Ovary (tissue), 9 donors: Measurements from ENCODE around the gene KREMEN1. TPM values are rescaled to one million over a fixed set of nuclear protein-coding genes. Genes with fewer than 3 reads are reported as not detected.

Source experiments
- DNase-seq, 5 donors: peaks; one replicate each; pipeline ENCODE4 v3.0.0-alpha.2; 2019 to 2020
- H3K27ac ChIP-seq, 2 donors: fragments of 200-600 bp; one replicate each; pipeline versions ENCODE4 v1.5.1 to v1.8.0; 2019 to 2022
- H3K27me3 ChIP-seq: fragments of 200-600 bp; one replicate; pipeline ENCODE4 v1.8.0; 2022
- H3K36me3 ChIP-seq: fragments of 200-600 bp; sonication (generic); one replicate; pipeline ENCODE4 v1.5.1; 2019
- H3K4me1 ChIP-seq: one replicate; pipeline ENCODE4 v1.8.1; 2013; ENCODE audit warnings: mild to moderate bottlenecking, moderate library complexity; ENCODE audit not compliant: insufficient read depth
- H3K4me3 ChIP-seq: fragments of 200-600 bp; sonication (generic); one replicate; pipeline ENCODE4 v1.5.1; 2017
- H3K9me3 ChIP-seq, 2 donors: fragments of 200-600 bp in 1 of 2; sonication (generic) in 1 of 2; one replicate each; pipeline versions ENCODE4 v1.5.1 to v1.8.1; 2013 to 2019; ENCODE audit warnings: mild to moderate bottlenecking in 1 of 2, moderate library complexity in 1 of 2
- CTCF ChIP-seq, 3 donors: fragments of 450-650 bp in 2 of 3; fragments of 200-600 bp in 1 of 3; IDR thresholded peaks; one replicate each; pipeline versions ENCODE4 v1.5.1 to v1.8.0; 2016 to 2022; ENCODE audit warnings: antibody characterized with exemption in 3 of 3, mild to moderate bottlenecking in 1 of 3
- EP300 ChIP-seq: sonication (generic); formaldehyde crosslinking; IDR thresholded peaks from one replicate; pipeline ENCODE4 v1.6.1; 2017; ENCODE audit warnings: antibody characterized with exemption
- POLR2A ChIP-seq: fragments of 450-650 bp; IDR thresholded peaks from one replicate; pipeline ENCODE4 v1.6.1; 2017; ENCODE audit warnings: antibody characterized with exemption, mild to moderate bottlenecking, moderate library complexity
- WGBS, 3 donors: extraction: QIAGEN DNeasy Blood & Tissue Kit in 1 of 3; methylation state at CpG; one replicate each; pipeline versions ENCODE4 v1.1.5 to v1.1.7; 2013 to 2017; 5-methylcytosine and 5-hydroxymethylcytosine counted together
- intact Hi-C, 4 donors: fragments of 100-400 bp; cut with DNase I; formaldehyde crosslinking; loops; one replicate each; pipeline versions ENCODE4 v1.11.0 to v1.15.1; 2022 to 2023
- polyA plus RNA-seq, 2 donors: library from polyadenylated mRNA; stranded (reverse); fragments of 200-250 nt in 1 of 2; fragments of 350-450 nt in 1 of 2; fragmentation: Illumina TruSeq in 1 of 2; extraction: RNeasy Lipid Tissue Mini Kit (QIAGEN cat#74804) in 1 of 2; gene quantifications; one replicate each; pipeline ENCODE4 v1.2.3, GENCODE V29; 2013 to 2014
- total RNA-seq, 7 donors: library from RNA; depleted of rRNA in 2 of 7; stranded (reverse); fragments of >200 nt in 2 of 7; fragmentation: NEBNext Ultra II Directional in 3 of 7; extraction: Animal tissue kit (Norgen Biotek cat#: 25700) in 3 of 7; gene quantifications; one replicate each; pipeline versions ENCODE4 v1.1.0 to v1.2.4, GENCODE V29; 2016 to 2023
- donor health status: DM: no; HTN: no; CAD: no; lungs with moderate emphysema.
- donor health status: DM: no; HTN: no; CAD: no.
- donor health status: Bipolar disorder and iron deficiency.
- donor health status: DM: yes; HTN: yes; CAD: no.
- donor health status: DM: no; HTN: no; CAD: no.
- donor health status: DM: yes; HTN: yes; CAD: no.

KREMEN1 gene
- total and polyA plus RNA-seq, 9 donors: 15.4 to 49.5 (median 35.6) TPM

- H3K27ac ChIP-seq: no peak overlapping the region
- DNase-seq: no peak
- no peaks in the 10 kb centered on the region for H3K4me1 ChIP-seq
- H3K9me3 ChIP-seq: no peaks in the 10 kb centered on the region
- 73 to 82% (median 80%) methylated on average over 17 of the region's 17 CpGs for WGBS, 3 donors
- H3K36me3 ChIP-seq: no peaks in the 10 kb centered on the region
- intact Hi-C loops: no loop called here
- TF ChIP-seq CTCF (IDR thresholded peaks at IDR 0.05): no peak
- no peak for TF ChIP-seq POLR2A
- no peak for TF ChIP-seq EP300
- H3K4me3 ChIP-seq: no peak overlapping the region
- no peaks in the 10 kb centered on the region for H3K27me3 ChIP-seq
Observed at GRCh38 chr22:29208879-29209623, 136.2 kb downstream of the KREMEN1 start.

GRCh38 chr22:29209624-29209929 lies 136.7 kb downstream of the KREMEN1 start:
- 92 to 100% (median 94%) methylated on average over 3 of the region's 3 CpGs for WGBS, 3 donors
- Histone ChIP-seq H3K4me3 (no peak overlapping the region), H3K27ac (no peak overlapping the region), H3K4me1 (no peaks in the 10 kb centered on the region), H3K36me3 (no peaks in the 10 kb centered on the region), H3K27me3 (no peaks in the 10 kb centered on the region), H3K9me3 (no peaks in the 10 kb centered on the region)
- TF ChIP-seq CTCF (IDR thresholded peaks at IDR 0.05) (no peak), EP300 (no peak), POLR2A (no peak)
- DNase-seq: no peak
- intact Hi-C loops: no loop called here

GRCh38 chr22:29211066-29211465 lies 138.2 kb downstream of the KREMEN1 start:
- Histone ChIP-seq H3K27me3 (no peaks in the 10 kb centered on the region), H3K4me3 (no peak overlapping the region), H3K36me3 (no peaks in the 10 kb centered on the region), H3K27ac (no peak overlapping the region), H3K9me3 (no peaks in the 10 kb centered on the region), H3K4me1 (no peaks in the 10 kb centered on the region)
- TF ChIP-seq CTCF (IDR thresholded peaks at IDR 0.05) (no peak), EP300 (no peak), POLR2A (no peak)
- intact Hi-C loops: no loop called here
- 90 to 97% (median 95%) methylated on average over 11 of the region's 11 CpGs for WGBS, 3 donors
- no peak for DNase-seq

- no peak overlapping the region for H3K4me3 ChIP-seq
- no peak overlapping the region for H3K27ac ChIP-seq
- no peaks in the 10 kb centered on the region for H3K4me1 ChIP-seq
- H3K36me3 ChIP-seq: no peaks in the 10 kb centered on the region
- H3K27me3 ChIP-seq: no peaks in the 10 kb centered on the region
- intact Hi-C loops: no loop called here
- DNase-seq: no peak
- TF ChIP-seq EP300 (no peak), POLR2A (no peak), CTCF (IDR thresholded peaks at IDR 0.05) (no peak)
- 95% methylated on average over 9 of the region's 9 CpGs for WGBS, 3 donors
- H3K9me3 ChIP-seq: no peaks in the 10 kb centered on the region
Observed at GRCh38 chr22:29211466-29211865, 138.6 kb downstream of the KREMEN1 start.
